ENCODE data around the gene TBX15. TPM values are rescaled to one million over a fixed set of nuclear protein-coding genes. Genes with fewer than 3 reads are reported as not detected.

The TBX15 gene
- total RNA-seq, 1 experiment from 2014 or later = 1.9 TPM

GRCh38 chr1:119002028-119002686 is 14.0 kb upstream of the TBX15 start:
- H3K4me3 ChIP-seq (ENCODE audit: low read depth in 2 of 2, low read length in 2 of 2) = no peak overlapping the region
- no peak overlapping the region for H3K27ac ChIP-seq (ENCODE audit: low read length)
- no peaks in the 10 kb centered on the region for H3K36me3 ChIP-seq (ENCODE audit: control insufficient read depth, insufficient read depth, low read length)
- in situ Hi-C loops (cut with HindIII; ENCODE audit: low pct_unique_long_range_greater_than_20kb, low sequenced_read_pairs) (no loop called here), intact Hi-C loops (cut with micrococcal nuclease; ENCODE audit: unreplicated experiment) (loop anchor here (10.0 kb wide), 1 partner anchor 847 kb away; no protein-coding TSS in a partner anchor)
- H3K27me3 ChIP-seq (ENCODE audit: control insufficient read depth, insufficient read depth, low read length) = no peaks in the 10 kb centered on the region; the same call in 1 of the 2 replicates
- no TSS peak for BruUV-seq (replicated peaks)
- H3K4me1 ChIP-seq (ENCODE audit: control insufficient read depth, insufficient read depth, low read length) = no peaks in the 10 kb centered on the region
- TF ChIP-seq CTCF (IDR thresholded peaks at IDR 0.05) (no peak), REST (IDR thresholded peaks at IDR 0.05; ENCODE audit: insufficient read depth in 1 of 2, low read depth in 2 of 2, low read length in 1 of 2) (no peak), POLR2AphosphoS5 (IDR thresholded peaks at IDR 0.05; ENCODE audit: low read depth, low read length) (no peak), TCF7L2 (IDR thresholded peaks at IDR 0.05; ENCODE audit: low read depth, low read length) (no peak), SIN3A (IDR thresholded peaks at IDR 0.05; ENCODE audit: borderline replicate concordance, insufficient read depth, low read depth, low read length) (no peak)
- ATAC-seq = no peak
- no peaks in the 10 kb centered on the region for H3K9me3 ChIP-seq (ENCODE audit: control insufficient read depth, insufficient read depth, low read depth, low read length)
- DNase-seq (ENCODE audit: low read depth, low spot score) = no peak
- POLR2A ChIA-PET = no interaction called here
- CTCF ChIA-PET = no interaction called here

- BruUV-seq (replicated peaks) = no TSS peak
- intact Hi-C loops (cut with micrococcal nuclease; ENCODE audit: unreplicated experiment) (loop anchor here (10.0 kb wide), 1 partner anchor 847 kb away; no protein-coding TSS in a partner anchor), in situ Hi-C loops (cut with HindIII; ENCODE audit: low pct_unique_long_range_greater_than_20kb, low sequenced_read_pairs) (no loop called here)
- no peak overlapping the region for H3K27ac ChIP-seq (ENCODE audit: low read length)
- no peak overlapping the region for H3K4me3 ChIP-seq (ENCODE audit: low read depth in 2 of 2, low read length in 2 of 2)
- no peaks in the 10 kb centered on the region for H3K4me1 ChIP-seq (ENCODE audit: control insufficient read depth, insufficient read depth, low read length)
- H3K36me3 ChIP-seq (ENCODE audit: control insufficient read depth, insufficient read depth, low read length) = no peaks in the 10 kb centered on the region
- DNase-seq (ENCODE audit: low read depth, low spot score) (no peak), ATAC-seq (no peak)
- H3K9me3 ChIP-seq (ENCODE audit: control insufficient read depth, insufficient read depth, low read depth, low read length) = no peaks in the 10 kb centered on the region
- CTCF ChIA-PET = no interaction called here
- POLR2A ChIA-PET = no interaction called here
- no peak for TF ChIP-seq TCF7L2 (IDR thresholded peaks at IDR 0.05; ENCODE audit: low read depth, low read length)
- TF ChIP-seq SIN3A (IDR thresholded peaks at IDR 0.05; ENCODE audit: borderline replicate concordance, insufficient read depth, low read depth, low read length) = no peak
- no peak for TF ChIP-seq POLR2AphosphoS5 (IDR thresholded peaks at IDR 0.05; ENCODE audit: low read depth, low read length)
- TF ChIP-seq CTCF (IDR thresholded peaks at IDR 0.05) = no peak
- TF ChIP-seq REST (IDR thresholded peaks at IDR 0.05; ENCODE audit: insufficient read depth in 1 of 2, low read depth in 2 of 2, low read length in 1 of 2) = no peak
- no peaks in the 10 kb centered on the region; the same call in 1 of the 2 replicates for H3K27me3 ChIP-seq (ENCODE audit: control insufficient read depth, insufficient read depth, low read length)
Observed at GRCh38 chr1:119001181-119002027, 13.3 kb upstream of the TBX15 start.
